ENCODE data around the gene STK32B. TPM values are rescaled to one million over a fixed set of nuclear protein-coding genes. Genes with fewer than 3 reads are reported as not detected.

The STK32B gene
- total and polyA plus RNA-seq, 2 donors (not counting 3 experiments of a cell fraction or from before 2014, with no cell fraction given), result 5.6 to 7.8 TPM

GRCh38 chr4:5465529-5465928 is 414.2 kb downstream of the STK32B start:
- Histone ChIP-seq H3K9me3 (replicated peaks; ENCODE audit: control insufficient read depth, insufficient read depth, low read length) (no peaks in the 10 kb centered on the region), H3K36me3 (ENCODE audit: control insufficient read depth in 2 of 2, extremely low read depth in 1 of 2, insufficient read depth in 2 of 2, low read length in 2 of 2) (no peaks in the 10 kb centered on the region), H3K27ac (ENCODE audit: insufficient read depth, low read depth, low read length) (no peak overlapping the region), H3K9me1 (replicated peaks; ENCODE audit: control insufficient read depth, extremely low read depth, insufficient read depth, low read length) (no peaks in the 10 kb centered on the region), H3K79me2 (ENCODE audit: control insufficient read depth, insufficient read depth, low read length) (no peaks in the 10 kb centered on the region), H3K4me3 (replicated peaks in 1 of 3; ENCODE audit: insufficient read depth in 1 of 3, low read depth in 1 of 3, low read length in 3 of 3) (no peak overlapping the region), H4K20me1 (replicated peaks; ENCODE audit: control insufficient read depth, extremely low read depth, insufficient read depth, low read length) (no peaks in the 10 kb centered on the region), H2AFZ (ENCODE audit: low read depth, low read length) (no peak overlapping the region), H3K9ac (replicated peaks; ENCODE audit: extremely low read depth, insufficient read depth, low read length) (no peak overlapping the region), H3K27me3 (ENCODE audit: control insufficient read depth in 2 of 2, insufficient read depth in 2 of 2, low read length in 2 of 2) (no peaks in the 10 kb centered on the region), H3K4me2 (ENCODE audit: insufficient read depth, low read length) (no peak overlapping the region), H3K4me1 (ENCODE audit: control insufficient read depth, extremely low read depth, insufficient read depth, low read length) (no peaks in the 10 kb centered on the region)
- DNase-seq (ENCODE audit: low read depth, low spot score) (no peak), FAIRE-seq (no peak)
- dilution Hi-C loops (cut with MboI; ENCODE audit: extremely low pct_ligation_motif_present, low sequenced_read_pairs) (no loop called here), intact Hi-C loops (cut with micrococcal nuclease) (no loop called here)
- no peak for TF ChIP-seq CTCF (IDR thresholded peaks at IDR 0.05; ENCODE audit: extremely low read depth in 1 of 2, insufficient read depth in 1 of 2, low read depth in 1 of 2, low read length in 2 of 2)
- no TSS peak for BruUV-seq (replicated peaks)
- ChIA-PET POLR2A (no interaction called here), CTCF (no interaction called here)

- H3K4me2 ChIP-seq (ENCODE audit: insufficient read depth, low read length), result no peak overlapping the region
- H3K4me3 ChIP-seq (replicated peaks in 1 of 3; ENCODE audit: insufficient read depth in 1 of 3, low read depth in 1 of 3, low read length in 3 of 3), result no peak overlapping the region
- dilution Hi-C loops (cut with MboI; ENCODE audit: extremely low pct_ligation_motif_present, low sequenced_read_pairs) (no loop called here), intact Hi-C loops (cut with micrococcal nuclease) (no loop called here)
- TF ChIP-seq JUN (IDR thresholded peaks at IDR 0.05; ENCODE audit: borderline replicate concordance, insufficient read depth, insufficient read length, low read depth) (no peak), FOS (IDR thresholded peaks at IDR 0.05; ENCODE audit: borderline replicate concordance, insufficient read depth, low read length) (no peak), POLR2AphosphoS5 (IDR thresholded peaks at IDR 0.05; ENCODE audit: insufficient read depth, low read depth, low read length) (no peak), EZH2 (IDR thresholded peaks at IDR 0.05; ENCODE audit: borderline replicate concordance, low read depth, low read length, severe bottlenecking) (no peak), CTCF (IDR thresholded peaks at IDR 0.05; ENCODE audit: extremely low read depth in 1 of 2, insufficient read depth in 1 of 2, low read depth in 1 of 2, low read length in 2 of 2) (no peak), GATA2 (IDR thresholded peaks at IDR 0.05; ENCODE audit: insufficient read depth, insufficient read length, low read depth, low read length) (no peak), POLR2A (IDR thresholded peaks at IDR 0.05; ENCODE audit: low read depth, low read length) (no peak), MYC (IDR thresholded peaks at IDR 0.05; ENCODE audit: low read depth, low read length) (no peak), MAX (IDR thresholded peaks at IDR 0.05; ENCODE audit: insufficient read depth, insufficient read length) (no peak)
- FAIRE-seq (no peak), DNase-seq (ENCODE audit: low read depth, low spot score) (no peak)
- no peak overlapping the region for H3K27ac ChIP-seq (ENCODE audit: insufficient read depth, low read depth, low read length)
- H3K79me2 ChIP-seq (ENCODE audit: control insufficient read depth, insufficient read depth, low read length), result no peaks in the 10 kb centered on the region
- CTCF ChIA-PET, result no interaction called here
- POLR2A ChIA-PET, result no interaction called here
- H3K9me1 ChIP-seq (replicated peaks; ENCODE audit: control insufficient read depth, extremely low read depth, insufficient read depth, low read length), result no peaks in the 10 kb centered on the region
- H3K36me3 ChIP-seq (ENCODE audit: control insufficient read depth in 2 of 2, extremely low read depth in 1 of 2, insufficient read depth in 2 of 2, low read length in 2 of 2), result no peaks in the 10 kb centered on the region
- no peak overlapping the region for H2AFZ ChIP-seq (ENCODE audit: low read depth, low read length)
- H3K27me3 ChIP-seq (ENCODE audit: control insufficient read depth in 2 of 2, insufficient read depth in 2 of 2, low read length in 2 of 2), result no peaks in the 10 kb centered on the region
- no peaks in the 10 kb centered on the region for H4K20me1 ChIP-seq (replicated peaks; ENCODE audit: control insufficient read depth, extremely low read depth, insufficient read depth, low read length)
- no peaks in the 10 kb centered on the region for H3K4me1 ChIP-seq (ENCODE audit: control insufficient read depth, extremely low read depth, insufficient read depth, low read length)
- no TSS peak for BruUV-seq (replicated peaks)
- no peak overlapping the region for H3K9ac ChIP-seq (replicated peaks; ENCODE audit: extremely low read depth, insufficient read depth, low read length)
- no peaks in the 10 kb centered on the region for H3K9me3 ChIP-seq (replicated peaks; ENCODE audit: control insufficient read depth, insufficient read depth, low read length)
Measured at GRCh38 chr4:5465956-5466355, 414.7 kb downstream of the STK32B start.

All from endothelial cell of umbilical vein (primary cell).